HG03196 (cell line): Measurements from ENCODE around the gene YKT6.

Experiments
- ATAC-seq: cut with Tn5 transposase; IDR thresholded peaks from one replicate; pipeline ENCODE4 v1.9.1; 2021; ENCODE audit not compliant: unreplicated experiment

YKT6 gene

DNA sequence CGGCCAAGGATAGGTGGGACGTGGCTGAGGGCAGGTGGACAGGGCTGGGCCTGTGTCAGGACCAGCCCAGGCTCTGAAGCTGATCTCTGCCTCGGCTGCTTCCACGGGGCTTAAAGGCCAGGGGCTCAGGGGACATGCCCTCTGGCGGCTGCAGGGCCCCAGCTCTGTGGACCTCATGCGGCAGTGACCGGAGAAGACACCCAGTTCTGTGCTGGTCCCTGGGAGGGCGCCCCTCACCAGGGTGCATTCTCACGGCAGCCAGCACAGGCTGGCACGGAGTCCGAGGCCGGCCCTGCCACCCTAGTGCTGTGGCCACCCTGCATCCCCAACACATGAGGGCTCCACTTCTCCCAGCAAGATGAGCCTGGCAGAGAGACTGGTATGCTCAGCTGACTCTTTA is 30.3 kb downstream of the YKT6 start:
- ATAC-seq: no peak

GRCh38 chr7:44232396-44232795 is 31.6 kb downstream of the YKT6 start:
- no peak for ATAC-seq

GRCh38 chr7:44232901-44233715 is 32.3 kb downstream of the YKT6 start:
- no peak for ATAC-seq

DNA sequence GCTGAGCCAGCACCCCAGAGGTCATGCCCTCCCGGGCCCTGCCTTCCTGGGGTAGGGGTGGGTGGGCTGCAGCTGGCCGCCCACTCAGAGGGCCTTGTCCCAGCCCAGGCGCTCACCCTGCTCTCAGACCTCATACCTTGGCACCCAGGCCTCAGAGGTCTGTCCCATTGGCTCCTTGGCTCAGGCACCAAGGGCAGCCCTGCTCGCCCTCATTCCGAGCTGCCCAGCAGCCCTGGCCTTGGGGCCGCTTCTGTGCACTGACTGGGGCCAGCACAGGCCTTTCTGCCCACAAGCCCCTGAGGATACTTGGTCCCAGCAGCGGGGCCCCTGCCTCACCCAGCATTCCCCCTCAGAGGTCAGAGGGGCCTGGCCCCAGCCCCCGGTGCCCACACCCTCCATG is 34.3 kb downstream of the YKT6 start:
- ATAC-seq: no peak

DNA sequence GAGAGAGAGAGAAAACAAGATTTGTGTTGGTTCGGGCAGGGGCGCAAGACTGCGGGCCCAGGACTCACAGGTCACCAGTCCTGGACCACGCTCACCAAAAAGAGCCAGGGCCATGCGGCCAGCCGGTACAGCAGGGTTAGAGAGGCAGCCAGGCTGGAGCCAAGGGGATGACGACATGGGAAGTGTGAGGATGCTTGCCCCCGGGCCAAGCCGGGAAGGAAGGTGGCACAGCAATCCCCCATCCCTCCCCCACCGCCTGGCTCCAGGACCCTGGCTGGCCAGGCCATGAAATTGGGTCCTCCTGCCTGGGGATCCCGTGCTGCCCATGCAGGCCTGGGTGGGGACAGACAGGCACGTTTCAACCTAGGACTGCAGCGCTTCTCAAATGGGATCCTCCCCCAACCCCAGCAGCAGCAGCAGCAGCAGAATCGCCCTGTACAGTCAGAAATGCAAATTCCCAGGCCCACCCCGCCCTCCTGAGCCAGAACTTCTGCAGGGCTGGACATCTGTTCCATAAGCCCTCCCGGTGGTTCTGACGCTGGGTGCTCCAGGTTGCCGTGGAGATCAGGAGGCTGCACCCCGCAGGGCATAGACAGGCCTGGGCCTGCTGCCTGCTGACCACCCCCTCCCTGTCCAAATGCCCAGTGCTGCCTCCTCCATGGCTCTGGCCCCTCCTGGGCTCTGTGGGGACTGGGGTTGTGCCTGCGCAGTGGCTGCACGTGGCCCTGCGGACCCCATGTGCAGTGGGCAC is 35.0 kb downstream of the YKT6 start:
- no peak for ATAC-seq

GRCh38 chr7:44236333-44236728 is 35.6 kb downstream of the YKT6 start:
- ATAC-seq: no peak

DNA sequence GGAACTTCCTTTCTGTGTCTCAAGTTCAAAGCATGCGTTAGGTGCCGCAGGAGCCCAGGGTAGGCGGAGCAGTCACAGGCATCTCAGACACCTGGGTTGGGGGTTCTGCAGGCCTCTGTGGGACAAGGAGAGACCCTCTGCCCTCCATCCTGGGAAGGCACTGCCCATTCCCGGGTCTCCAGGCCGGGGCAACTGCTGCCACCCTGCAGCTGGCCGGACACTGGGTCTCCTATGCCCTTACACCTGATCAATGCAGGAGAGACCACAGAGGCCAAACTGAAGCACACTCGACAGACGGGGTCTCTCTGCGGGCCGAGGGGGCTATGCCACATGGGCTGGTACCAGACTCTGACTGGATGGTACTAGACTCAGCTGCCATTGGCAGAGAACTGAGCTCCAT is 36.9 kb downstream of the YKT6 start:
- ATAC-seq: no peak

GRCh38 chr7:44238116-44238695 is 37.4 kb downstream of the YKT6 start:
- no peak for ATAC-seq

GRCh38 chr7:44239361-44239760 is 38.6 kb downstream of the YKT6 start:
- no peak for ATAC-seq

DNA sequence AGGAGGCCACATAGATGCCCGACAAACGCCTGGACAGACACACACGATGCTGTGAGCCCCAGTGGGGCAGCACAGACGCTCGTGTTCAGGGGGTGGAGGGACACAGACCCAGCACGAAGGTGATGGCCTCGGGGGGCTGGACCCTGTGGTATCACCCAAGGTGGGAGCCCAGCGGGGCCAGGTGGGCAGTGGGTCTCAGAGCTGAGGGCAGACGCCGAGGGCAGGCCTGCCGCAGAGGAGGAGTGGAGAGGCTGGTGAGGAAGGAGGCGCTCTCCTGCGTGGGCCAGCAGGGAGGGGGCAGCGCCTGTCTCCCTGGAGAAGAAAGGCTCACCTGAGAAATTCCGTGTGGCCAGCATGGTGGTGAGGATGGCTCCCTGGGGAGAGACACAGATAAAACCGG is 39.6 kb downstream of the YKT6 start:
- no peak for ATAC-seq

DNA sequence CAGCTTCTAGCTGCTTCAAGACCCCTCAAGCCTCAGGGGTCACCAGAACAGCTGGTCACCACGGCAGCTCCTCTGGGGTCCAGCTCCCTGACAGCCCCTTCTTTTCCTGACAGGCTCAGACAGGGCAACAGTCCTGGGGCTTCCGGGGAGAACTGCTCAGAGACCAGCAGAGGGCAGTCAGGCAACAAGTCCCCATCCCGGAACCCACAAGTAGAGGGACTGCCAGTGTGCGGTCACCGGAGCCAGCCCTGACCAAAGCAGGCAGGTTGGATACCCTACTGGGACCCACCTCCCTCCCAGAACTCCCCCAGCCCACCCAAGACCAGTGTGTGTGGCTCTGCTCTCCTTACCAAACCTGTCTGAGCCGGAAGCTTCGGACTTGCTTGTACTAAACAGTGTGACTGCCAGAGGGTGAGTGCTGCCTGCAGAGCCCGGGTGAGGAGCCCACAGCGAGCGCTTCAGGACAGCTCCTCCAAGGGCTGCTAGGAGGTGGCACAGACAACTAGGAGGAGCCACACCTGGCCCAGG is 40.3 kb downstream of the YKT6 start:
- no peak for ATAC-seq

DNA sequence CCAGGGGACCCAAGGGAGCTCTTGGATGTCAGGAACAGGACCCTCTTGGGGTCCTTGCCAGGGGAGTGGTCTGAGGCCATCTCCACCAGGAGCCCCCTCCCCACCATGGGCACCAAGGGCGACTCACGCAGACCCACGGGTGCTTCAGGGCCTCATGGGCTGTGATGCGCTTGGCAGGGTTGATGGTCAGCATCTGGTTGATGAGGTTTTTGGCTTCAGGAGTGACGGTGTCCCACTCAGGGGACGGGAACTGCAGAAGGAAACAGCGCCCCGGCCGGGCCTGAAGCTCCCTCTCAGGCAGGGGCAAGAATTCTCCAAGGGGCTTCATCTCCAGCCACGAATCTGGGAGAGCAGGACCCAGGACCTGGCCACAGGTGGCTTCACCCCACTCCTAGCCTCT is 41.3 kb downstream of the YKT6 start:
- no peak for ATAC-seq

DNA sequence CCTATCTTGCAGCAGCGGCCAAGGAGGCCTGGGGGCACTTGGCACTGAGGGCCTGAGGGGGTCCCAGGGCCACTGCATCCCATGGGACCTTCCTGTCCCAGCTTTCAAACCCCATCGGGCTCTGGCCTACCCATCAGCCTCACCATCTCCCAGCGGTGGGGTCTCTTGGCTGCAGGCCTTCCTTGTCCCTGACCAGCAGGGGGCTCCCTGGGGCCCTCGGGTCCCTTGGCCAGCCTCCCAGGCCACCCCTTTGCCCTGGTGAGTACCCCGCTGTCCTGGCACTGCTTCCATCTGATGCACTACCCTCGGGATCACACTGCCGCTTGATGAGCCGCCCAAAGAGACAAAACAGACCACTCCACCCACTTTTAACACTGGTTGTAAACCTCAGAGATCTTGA is 43.5 kb downstream of the YKT6 start:
- ATAC-seq: no peak

GRCh38 chr7:44246396-44247113 is 45.8 kb downstream of the YKT6 start:
- no peak for ATAC-seq

DNA sequence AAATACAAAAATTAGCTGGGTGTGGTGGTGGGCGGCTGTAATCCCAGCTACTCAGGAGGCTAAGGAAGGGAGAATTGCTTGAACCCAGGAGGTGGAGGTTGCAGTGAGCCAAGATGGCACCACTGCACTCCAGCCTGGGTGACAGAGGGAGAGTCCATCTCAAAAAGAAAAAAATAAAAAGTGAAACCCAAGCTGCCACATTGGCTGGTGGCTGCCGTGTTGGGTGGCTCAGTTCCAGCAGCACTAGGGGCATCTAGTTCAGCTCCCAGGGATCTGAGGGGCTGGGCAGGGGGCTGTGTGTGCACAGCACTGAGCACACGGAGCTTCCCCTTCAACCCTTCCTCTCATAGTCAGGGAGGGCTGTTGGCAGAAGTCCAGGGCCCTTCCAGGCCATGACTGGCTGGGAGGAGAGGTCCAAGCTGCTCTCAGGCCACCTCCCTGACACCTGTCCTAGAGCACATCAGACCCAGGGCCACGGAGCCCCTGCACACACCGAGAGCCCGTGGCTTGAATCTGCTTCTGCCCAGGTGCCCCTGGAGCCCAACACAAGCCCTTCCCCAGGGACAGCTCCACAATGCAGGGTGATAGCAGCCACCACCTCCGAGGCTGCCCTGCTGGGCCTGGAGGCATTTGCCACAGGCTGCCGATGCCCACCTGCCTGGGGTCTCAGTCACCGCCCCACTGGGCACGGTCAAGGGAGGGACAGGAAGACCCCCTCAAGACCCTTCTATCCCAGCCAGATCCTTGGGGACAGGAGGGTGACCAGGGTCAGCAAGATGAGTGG is 47.3 kb downstream of the YKT6 start:
- no peak for ATAC-seq

- ATAC-seq: no peak
These were observed 49.0 kb downstream of the YKT6 start for GRCh38 chr7:44249639-44250234.

- no peak for ATAC-seq
These were observed 50.5 kb downstream of the YKT6 start for GRCh38 chr7:44251269-44251668.

GRCh38 chr7:44251881-44252280 is 51.1 kb downstream of the YKT6 start:
- ATAC-seq: no peak

DNA sequence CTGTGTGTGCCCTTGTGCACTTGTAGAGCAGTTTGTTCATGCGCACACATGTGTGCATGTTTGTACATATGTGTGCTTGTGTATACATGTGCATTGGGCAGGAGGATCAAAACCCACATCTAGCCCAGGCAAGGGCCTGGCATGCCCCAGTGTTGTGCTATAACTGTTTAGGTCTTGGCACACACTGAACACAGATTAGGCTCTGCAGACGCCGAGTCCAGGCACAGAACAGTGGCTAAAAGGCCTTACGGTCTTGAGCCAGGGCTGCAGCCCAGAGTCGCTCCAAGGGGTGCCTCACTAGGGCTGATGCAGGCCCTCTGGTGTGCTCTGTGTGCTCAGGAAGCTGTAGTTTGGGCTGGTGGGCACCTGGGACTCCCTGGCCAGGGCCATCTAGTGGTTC is 55.7 kb downstream of the YKT6 start:
- ATAC-seq: no peak

GRCh38 chr7:44257213-44257612 is 56.4 kb downstream of the YKT6 start:
- no peak for ATAC-seq
